ENCODE data around the gene COL4A2.

Gene COL4A2

DNA sequence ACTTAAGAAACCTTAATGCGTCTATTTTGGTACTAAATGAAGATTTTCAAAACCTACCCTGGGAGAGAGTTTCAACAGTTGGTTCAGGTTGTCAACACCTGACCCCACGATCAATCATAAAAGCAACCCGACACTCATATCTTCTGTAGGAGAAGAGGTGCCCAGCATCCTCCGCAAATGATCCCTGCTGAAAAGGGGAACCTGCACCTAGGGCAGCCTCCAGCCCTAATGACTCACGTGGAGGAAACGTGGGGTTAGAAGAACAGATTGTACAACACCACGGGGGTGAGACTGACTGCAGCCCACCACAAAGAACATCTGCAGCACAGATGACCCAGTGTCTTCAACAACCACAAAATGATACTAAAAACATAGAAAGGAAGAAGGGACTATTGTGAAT, 138.1 kb downstream of the COL4A2 start:
- Histone ChIP-seq H3K36me3 (ENCODE audit: insufficient read depth, low read length) (peaks cover 72% of the 10 kb centered on the region), H3K4me3 (ENCODE audit: low read depth in 1 of 2, low read length in 2 of 2) (no peak overlapping the region), H3K4me1 (ENCODE audit: insufficient read depth, low read length) (peaks cover 32% of the 10 kb centered on the region), H3K27me3 (ENCODE audit: control insufficient read depth in 1 of 2, insufficient read depth in 2 of 2, low read length in 2 of 2) (no peaks in the 10 kb centered on the region), H3K27ac (ENCODE audit: low read depth, low read length) (no peak overlapping the region), H3K9ac (ENCODE audit: low read length) (no peak overlapping the region), H3K9me3 (ENCODE audit: low read length) (no peaks in the 10 kb centered on the region)

DNA sequence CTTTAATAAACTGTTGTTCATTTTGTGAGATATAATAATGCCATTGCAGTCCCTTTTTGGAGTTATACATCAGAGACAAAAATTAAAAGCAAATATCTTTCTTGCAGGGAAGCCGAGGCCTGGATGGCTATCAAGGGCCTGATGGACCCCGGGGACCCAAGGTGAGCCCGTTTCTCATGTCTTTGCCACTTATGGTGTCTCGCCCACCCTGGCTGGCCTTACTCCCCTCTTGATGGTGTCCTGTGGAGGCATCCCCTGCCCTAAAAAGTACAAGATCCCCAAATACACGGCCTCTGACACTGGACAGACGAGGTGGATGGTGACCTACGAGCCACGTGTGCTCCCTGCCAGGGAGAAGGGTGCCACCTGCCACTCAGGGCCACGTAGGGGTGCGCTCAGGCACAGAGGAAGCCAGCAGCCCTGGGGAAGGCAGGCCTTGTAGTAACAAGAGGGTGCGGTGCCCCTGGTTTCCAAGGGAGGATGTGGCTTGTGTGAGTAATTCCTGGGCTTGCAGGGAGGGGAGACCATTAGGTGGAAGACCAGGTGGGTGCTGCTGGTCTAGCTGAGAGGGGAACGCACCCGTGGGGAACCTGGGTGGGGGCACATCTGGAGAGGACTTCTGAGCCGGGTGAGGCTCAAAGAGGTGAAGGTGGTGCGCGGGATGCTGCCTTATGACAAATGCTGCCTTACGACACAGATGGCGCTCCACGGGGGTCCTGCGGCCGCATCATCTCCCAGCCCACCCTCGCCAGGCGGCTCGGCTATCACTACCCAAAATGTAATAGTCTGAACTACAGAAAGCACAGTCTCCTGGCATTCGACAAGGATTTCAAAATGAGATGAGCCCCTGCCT, 138.9 kb downstream of the COL4A2 start:
- H3K4me1 ChIP-seq (ENCODE audit: insufficient read depth, low read length): peaks cover 32% of the 10 kb centered on the region
- H3K36me3 ChIP-seq (ENCODE audit: insufficient read depth, low read length): peaks cover 74% of the 10 kb centered on the region

DNA sequence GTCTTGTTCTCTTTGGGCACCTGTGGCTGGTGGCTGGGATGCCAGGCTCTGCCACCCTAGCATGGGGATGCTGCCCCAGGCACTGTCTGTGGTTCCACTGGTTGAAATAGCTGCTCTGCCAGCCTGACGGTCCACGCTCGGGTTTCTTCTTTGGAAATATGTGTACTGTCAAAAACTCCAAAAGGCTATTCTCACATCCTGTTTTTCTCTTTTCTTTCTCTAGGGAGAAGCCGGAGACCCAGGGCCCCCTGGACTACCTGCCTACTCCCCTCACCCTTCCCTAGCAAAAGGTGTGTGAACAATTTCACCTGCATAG, 139.4 kb downstream of the COL4A2 start:
- Histone ChIP-seq H3K36me3 (ENCODE audit: insufficient read depth, low read length) (peaks cover 74% of the 10 kb centered on the region), H3K27me3 (ENCODE audit: control insufficient read depth in 1 of 2, insufficient read depth in 2 of 2, low read length in 2 of 2) (no peaks in the 10 kb centered on the region), H3K9ac (ENCODE audit: low read length) (no peak overlapping the region), H3K4me1 (ENCODE audit: insufficient read depth, low read length) (peaks cover 32% of the 10 kb centered on the region), H3K4me3 (ENCODE audit: low read depth in 1 of 2, low read length in 2 of 2) (no peak overlapping the region), H3K27ac (ENCODE audit: low read depth, low read length) (peak overlapping the region; percentile 57), H3K9me3 (ENCODE audit: low read length) (no peaks in the 10 kb centered on the region)

More for the DNA sequence above, 138.9 kb downstream of the COL4A2 start:
- no peaks in the 10 kb centered on the region for H3K9me3 ChIP-seq (ENCODE audit: low read length)
- H3K9ac ChIP-seq (ENCODE audit: low read length): no peak overlapping the region
- H3K27me3 ChIP-seq (ENCODE audit: control insufficient read depth in 1 of 2, insufficient read depth in 2 of 2, low read length in 2 of 2): no peaks in the 10 kb centered on the region
- no peak overlapping the region for H3K27ac ChIP-seq (ENCODE audit: low read depth, low read length)
- H3K4me3 ChIP-seq (ENCODE audit: low read depth in 1 of 2, low read length in 2 of 2): no peak overlapping the region

- no peaks in the 10 kb centered on the region for H3K9me3 ChIP-seq (ENCODE audit: low read length)
- H3K27ac ChIP-seq (ENCODE audit: low read depth, low read length): peak overlapping the region; percentile 70
- H3K4me3 ChIP-seq (ENCODE audit: low read depth in 1 of 2, low read length in 2 of 2): peak overlapping the region in 1 of 2 donors; percentile 34
- peaks cover 32% of the 10 kb centered on the region for H3K4me1 ChIP-seq (ENCODE audit: insufficient read depth, low read length)
- no peaks in the 10 kb centered on the region for H3K27me3 ChIP-seq (ENCODE audit: control insufficient read depth in 1 of 2, insufficient read depth in 2 of 2, low read length in 2 of 2)
- peaks cover 77% of the 10 kb centered on the region for H3K36me3 ChIP-seq (ENCODE audit: insufficient read depth, low read length)
- peak overlapping the region; percentile 11 for H3K9ac ChIP-seq (ENCODE audit: low read length)
Measured at GRCh38 chr13:110447058-110447511, 140.0 kb downstream of the COL4A2 start.

- H3K9me3 ChIP-seq (ENCODE audit: low read length): no peaks in the 10 kb centered on the region
- peaks cover 32% of the 10 kb centered on the region for H3K4me1 ChIP-seq (ENCODE audit: insufficient read depth, low read length)
- H3K27ac ChIP-seq (ENCODE audit: low read depth, low read length): peak overlapping the region; percentile 70
- no peaks in the 10 kb centered on the region for H3K27me3 ChIP-seq (ENCODE audit: control insufficient read depth in 1 of 2, insufficient read depth in 2 of 2, low read length in 2 of 2)
- H3K4me3 ChIP-seq (ENCODE audit: low read depth in 1 of 2, low read length in 2 of 2): no peak overlapping the region
- no peak overlapping the region for H3K9ac ChIP-seq (ENCODE audit: low read length)
- H3K36me3 ChIP-seq (ENCODE audit: insufficient read depth, low read length): peaks cover 72% of the 10 kb centered on the region
Measured at GRCh38 chr13:110447801-110448200, 140.7 kb downstream of the COL4A2 start.

DNA sequence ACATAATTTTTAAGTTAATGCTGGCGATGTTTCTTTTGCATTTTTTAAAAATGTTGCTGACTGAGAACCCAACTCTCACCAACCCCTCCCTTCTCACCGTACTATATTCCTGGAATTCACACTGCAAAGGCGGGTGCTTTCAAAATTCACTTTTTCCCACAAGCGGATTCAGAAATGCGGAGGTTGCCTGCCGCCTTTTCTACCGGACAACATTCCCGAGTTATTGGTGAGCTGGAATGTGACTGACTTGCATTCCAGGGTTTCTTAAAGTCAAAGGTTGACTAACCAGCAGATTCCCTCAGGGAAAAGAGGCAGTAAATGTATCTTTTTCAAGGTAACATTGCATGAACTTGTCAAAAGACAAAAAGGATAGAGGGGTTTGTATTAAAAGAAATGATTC, 141.1 kb downstream of the COL4A2 start:
- H3K4me1 ChIP-seq (ENCODE audit: insufficient read depth, low read length): peaks cover 28% of the 10 kb centered on the region
- no peaks in the 10 kb centered on the region for H3K9me3 ChIP-seq (ENCODE audit: low read length)
- H3K36me3 ChIP-seq (ENCODE audit: insufficient read depth, low read length): peaks cover 71% of the 10 kb centered on the region
- H3K4me3 ChIP-seq (ENCODE audit: low read depth in 1 of 2, low read length in 2 of 2): no peak overlapping the region
- peak overlapping the region; percentile 70 for H3K27ac ChIP-seq (ENCODE audit: low read depth, low read length)
- no peaks in the 10 kb centered on the region for H3K27me3 ChIP-seq (ENCODE audit: control insufficient read depth in 1 of 2, insufficient read depth in 2 of 2, low read length in 2 of 2)
- no peak overlapping the region for H3K9ac ChIP-seq (ENCODE audit: low read length)

DNA sequence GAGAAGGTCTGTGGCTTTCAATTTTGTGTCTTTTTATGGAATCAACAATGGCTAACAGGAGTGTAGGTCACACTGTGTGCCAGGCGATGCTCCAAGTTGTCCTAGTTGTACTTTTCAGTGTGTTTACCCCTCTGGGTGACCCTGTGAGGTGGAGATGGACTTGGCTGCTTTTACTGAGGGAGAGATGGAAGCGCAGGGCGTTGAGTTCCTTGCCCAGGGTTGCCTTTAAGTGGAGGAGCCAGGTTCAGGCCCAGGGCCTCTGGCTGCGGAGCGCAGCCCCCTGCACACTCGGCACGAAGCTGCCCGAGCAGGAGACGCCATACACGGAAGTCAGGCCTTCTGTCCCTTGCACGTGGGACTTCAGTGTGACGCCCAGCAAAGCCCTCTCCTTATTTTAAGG, 141.6 kb downstream of the COL4A2 start:
- H3K36me3 ChIP-seq (ENCODE audit: insufficient read depth, low read length): peaks cover 72% of the 10 kb centered on the region
- no peaks in the 10 kb centered on the region for H3K27me3 ChIP-seq (ENCODE audit: control insufficient read depth in 1 of 2, insufficient read depth in 2 of 2, low read length in 2 of 2)
- peak overlapping the region; percentile 70 for H3K27ac ChIP-seq (ENCODE audit: low read depth, low read length)
- H3K9ac ChIP-seq (ENCODE audit: low read length): no peak overlapping the region
- no peaks in the 10 kb centered on the region for H3K9me3 ChIP-seq (ENCODE audit: low read length)
- H3K4me3 ChIP-seq (ENCODE audit: low read depth in 1 of 2, low read length in 2 of 2): no peak overlapping the region
- peaks cover 24% of the 10 kb centered on the region for H3K4me1 ChIP-seq (ENCODE audit: insufficient read depth, low read length)

DNA sequence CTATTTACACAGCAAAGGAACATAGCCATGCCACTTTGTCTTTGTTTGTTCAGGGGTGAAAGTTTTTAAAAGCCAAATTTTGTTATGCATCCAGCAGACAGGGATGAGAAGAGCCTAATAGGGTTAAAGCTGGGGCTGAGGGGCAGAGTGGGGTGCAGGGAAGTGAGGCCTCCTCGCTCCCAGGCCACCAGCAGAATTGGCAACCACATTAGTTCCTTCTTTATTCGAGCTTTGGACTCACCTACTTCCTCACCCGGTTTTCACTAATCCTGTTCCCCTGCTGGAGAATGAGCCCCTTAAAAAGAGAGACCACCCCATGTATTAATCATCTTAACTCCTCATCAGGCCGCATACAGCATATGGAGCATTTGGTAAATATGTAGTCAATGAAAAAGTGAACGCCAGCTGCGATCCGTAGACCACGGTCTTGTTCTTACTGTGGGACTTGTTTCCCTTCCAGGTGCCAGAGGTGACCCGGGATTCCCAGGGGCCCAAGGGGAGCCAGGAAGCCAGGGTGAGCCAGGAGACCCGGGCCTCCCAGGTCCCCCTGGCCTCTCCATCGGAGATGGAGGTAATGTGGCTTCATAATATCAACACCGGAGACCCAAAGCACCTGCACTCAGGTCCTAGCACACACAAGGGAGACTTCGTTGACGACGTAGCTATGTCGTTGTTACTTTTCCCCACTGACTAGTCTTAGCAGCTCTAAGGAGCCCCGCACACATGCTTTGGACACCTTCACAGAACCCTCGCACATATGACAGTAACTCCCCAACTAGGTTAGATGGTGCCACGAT, 142.3 kb downstream of the COL4A2 start:
- H3K9me3 ChIP-seq (ENCODE audit: low read length): no peaks in the 10 kb centered on the region
- peaks cover 77% of the 10 kb centered on the region for H3K36me3 ChIP-seq (ENCODE audit: insufficient read depth, low read length)
- peak overlapping the region; percentile 7 for H3K27ac ChIP-seq (ENCODE audit: low read depth, low read length)
- H3K9ac ChIP-seq (ENCODE audit: low read length): no peak overlapping the region
- no peaks in the 10 kb centered on the region for H3K27me3 ChIP-seq (ENCODE audit: control insufficient read depth in 1 of 2, insufficient read depth in 2 of 2, low read length in 2 of 2)
- H3K4me3 ChIP-seq (ENCODE audit: low read depth in 1 of 2, low read length in 2 of 2): no peak overlapping the region
- H3K4me1 ChIP-seq (ENCODE audit: insufficient read depth, low read length): peaks cover 22% of the 10 kb centered on the region

DNA sequence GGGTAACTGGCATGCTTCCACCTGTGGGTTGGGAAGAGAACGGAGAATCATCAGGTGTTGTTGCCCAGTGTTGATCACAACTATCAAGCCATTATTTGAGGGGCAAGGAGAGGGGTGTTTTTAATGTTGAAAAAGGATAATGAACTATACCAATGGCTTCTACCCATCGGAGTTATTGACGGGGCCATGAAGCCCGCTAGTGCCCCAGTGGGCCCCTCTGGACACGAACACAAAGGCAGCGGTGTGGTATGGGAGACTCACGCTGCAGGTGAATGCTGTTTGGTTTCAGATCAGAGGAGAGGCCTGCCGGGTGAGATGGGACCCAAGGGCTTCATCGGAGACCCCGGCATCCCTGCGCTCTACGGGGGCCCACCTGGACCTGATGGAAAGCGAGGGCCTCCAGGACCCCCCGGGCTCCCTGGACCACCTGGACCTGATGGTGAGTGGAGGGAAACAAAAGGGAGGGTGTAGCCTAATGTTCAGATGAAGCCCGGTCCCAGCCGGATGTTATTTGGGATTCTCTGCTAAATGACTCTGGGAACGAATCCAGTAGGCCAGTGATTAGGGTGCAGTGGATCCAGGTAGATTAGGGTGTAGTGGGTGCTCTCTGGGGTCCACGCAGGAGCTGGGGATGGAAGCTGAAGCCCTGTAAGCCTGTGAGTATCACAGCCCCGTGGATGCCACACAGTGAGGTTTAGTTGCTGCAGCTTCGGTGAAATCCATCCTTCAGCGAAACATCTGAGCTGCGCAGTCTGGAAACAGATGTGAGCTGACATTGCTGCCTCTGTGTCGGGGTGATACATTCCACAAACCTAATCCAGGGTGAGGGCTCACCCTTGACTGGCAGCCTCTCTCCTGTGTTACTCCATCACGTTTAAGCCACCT, 143.2 kb downstream of the COL4A2 start:
- Histone ChIP-seq H3K9me3 (ENCODE audit: low read length) (no peaks in the 10 kb centered on the region), H3K9ac (ENCODE audit: low read length) (no peak overlapping the region), H3K4me3 (ENCODE audit: low read depth in 1 of 2, low read length in 2 of 2) (no peak overlapping the region), H3K4me1 (ENCODE audit: insufficient read depth, low read length) (peaks cover 26% of the 10 kb centered on the region), H3K27me3 (ENCODE audit: control insufficient read depth in 1 of 2, insufficient read depth in 2 of 2, low read length in 2 of 2) (no peaks in the 10 kb centered on the region), H3K27ac (ENCODE audit: low read depth, low read length) (no peak overlapping the region), H3K36me3 (ENCODE audit: insufficient read depth, low read length) (peaks cover 78% of the 10 kb centered on the region)

DNA sequence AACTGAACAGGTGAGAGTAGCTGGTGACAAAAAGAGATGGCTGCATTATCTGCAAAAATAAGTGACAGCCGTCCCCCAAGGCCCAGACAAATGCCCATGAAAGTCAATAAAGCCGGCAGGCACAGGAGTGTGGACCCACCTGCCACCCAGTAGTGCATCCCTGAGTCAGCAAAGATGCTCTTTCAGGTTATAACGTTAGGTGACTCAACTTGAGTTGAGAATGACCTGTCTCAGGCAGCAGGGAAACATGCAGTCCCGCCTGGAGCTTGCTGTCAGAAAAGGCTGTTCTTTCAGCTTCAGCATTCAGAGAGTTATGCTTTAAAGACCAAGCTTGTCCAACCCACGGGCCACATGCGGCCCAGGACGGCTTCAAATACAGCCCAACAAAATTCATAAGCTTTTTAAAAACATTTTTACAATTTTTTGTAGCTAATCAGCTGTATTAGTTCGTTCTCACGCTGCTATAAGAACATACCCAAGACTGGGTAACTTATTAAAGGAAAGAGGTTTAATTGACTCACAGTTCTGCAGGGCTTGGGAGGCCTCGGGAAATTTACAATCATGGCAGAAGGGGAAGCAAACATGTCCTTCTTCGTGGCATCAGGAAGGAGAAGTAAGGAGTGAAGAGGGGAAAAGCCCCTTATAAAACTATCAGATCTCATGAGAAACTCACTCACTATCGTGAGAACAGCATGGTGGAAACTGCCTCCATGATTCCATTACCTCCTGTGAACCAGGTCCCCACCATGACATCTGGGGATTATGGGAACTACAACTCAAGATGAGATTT, 144.1 kb downstream of the COL4A2 start:
- H3K4me1 ChIP-seq (ENCODE audit: insufficient read depth, low read length): peaks cover 29% of the 10 kb centered on the region
- peaks cover 70% of the 10 kb centered on the region for H3K36me3 ChIP-seq (ENCODE audit: insufficient read depth, low read length)
- no peak overlapping the region for H3K27ac ChIP-seq (ENCODE audit: low read depth, low read length)
- H3K27me3 ChIP-seq (ENCODE audit: control insufficient read depth in 1 of 2, insufficient read depth in 2 of 2, low read length in 2 of 2): no peaks in the 10 kb centered on the region
- H3K9ac ChIP-seq (ENCODE audit: low read length): no peak overlapping the region
- no peak overlapping the region for H3K4me3 ChIP-seq (ENCODE audit: low read depth in 1 of 2, low read length in 2 of 2)
- no peaks in the 10 kb centered on the region for H3K9me3 ChIP-seq (ENCODE audit: low read length)
